Measurements from ENCODE around the gene ROPN1L.
A peak's percentile ranks its signal among the peaks of the same experiment; 100 is the strongest.
"Not testable (repeated sequence)": the region's sequence is repeated elsewhere in the genome, so short reads cannot be mapped to it uniquely, and the experiment has no call there.

Gene ROPN1L

DNA sequence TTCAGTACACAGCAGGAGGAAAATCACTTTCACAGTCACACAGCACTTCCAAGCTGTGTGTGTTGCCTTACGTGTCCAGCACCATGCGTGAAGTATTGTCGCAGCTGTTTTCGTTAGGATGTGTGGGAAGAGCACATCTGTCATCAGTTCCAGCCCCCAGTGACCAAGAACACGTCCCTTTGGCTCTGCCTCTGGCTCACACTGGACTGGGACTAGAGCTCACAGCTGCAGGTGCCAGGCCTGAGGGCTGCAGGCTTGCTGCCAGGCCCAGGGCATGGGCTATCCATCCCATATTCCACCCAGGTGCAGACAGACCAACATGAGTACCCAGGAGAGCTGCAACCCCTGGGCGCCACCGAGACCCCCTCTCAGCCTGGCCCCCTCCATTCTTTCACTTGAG lies 61.6 kb downstream of the ROPN1L start:
- no peak for DNase-seq

DNA sequence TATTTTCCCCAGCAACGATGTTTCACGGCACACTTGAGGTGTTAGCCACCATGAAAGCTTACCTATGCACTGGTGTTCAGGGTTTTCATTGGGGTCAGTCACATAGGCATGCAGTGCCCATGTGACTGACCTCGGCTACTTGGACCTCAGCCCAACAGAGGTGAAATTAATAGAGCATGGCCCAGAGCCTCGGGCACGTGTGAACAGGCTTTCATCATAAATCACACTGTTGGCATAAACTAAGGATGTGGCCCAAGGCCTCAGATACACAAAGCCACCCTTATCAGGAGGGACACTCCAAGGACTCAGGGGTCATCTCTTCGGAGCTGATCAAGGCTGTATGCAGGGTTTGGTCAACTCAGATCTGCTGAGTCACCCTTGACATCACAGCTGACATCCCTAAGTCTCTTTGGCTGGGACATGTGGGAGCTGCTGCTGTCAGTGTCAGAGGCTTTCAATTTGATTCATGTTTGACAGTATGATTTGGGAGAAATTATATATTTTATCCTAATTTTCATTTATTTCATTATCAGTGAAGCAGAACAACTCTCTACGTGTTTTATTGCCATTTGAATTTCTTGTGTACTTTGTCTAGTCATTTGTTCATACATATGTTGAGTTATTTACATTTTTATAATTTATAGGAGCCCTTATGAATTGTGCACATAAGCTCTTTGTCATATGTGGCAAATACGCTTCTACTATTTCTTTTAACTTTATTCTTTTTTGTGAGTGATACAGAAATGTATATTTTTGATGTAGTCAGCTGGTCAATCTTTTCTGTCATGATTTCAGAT lies 62.5 kb downstream of the ROPN1L start:
- no peak for DNase-seq

DNA sequence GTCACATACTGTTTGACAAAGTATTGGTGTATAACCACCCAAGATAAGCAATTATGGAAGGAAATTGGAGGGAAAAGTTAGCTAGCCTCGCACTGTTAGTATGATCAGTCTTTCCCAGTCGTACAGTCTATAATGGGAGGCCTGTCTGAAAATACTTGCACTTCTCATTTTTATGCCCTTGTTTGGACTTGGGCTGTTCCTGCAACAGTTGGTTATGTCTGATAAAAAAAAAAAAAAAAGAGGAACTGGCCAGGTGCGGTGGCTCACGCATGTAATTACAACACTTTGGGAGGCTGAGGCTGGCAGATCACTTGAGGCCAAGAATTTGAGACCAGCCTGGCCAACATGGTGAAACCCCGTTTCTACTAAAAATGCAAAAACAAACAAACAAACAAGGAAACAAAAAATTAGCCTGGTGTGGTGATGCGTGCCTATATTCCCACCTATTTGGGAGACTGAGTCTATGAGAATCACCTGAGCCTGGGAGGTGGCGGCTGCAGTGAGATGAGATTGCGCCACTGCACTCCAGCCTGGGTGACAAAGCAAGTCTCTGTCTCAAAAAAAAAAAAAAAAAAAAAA lies 63.9 kb downstream of the ROPN1L start:
- DNase-seq = no peak

DNA sequence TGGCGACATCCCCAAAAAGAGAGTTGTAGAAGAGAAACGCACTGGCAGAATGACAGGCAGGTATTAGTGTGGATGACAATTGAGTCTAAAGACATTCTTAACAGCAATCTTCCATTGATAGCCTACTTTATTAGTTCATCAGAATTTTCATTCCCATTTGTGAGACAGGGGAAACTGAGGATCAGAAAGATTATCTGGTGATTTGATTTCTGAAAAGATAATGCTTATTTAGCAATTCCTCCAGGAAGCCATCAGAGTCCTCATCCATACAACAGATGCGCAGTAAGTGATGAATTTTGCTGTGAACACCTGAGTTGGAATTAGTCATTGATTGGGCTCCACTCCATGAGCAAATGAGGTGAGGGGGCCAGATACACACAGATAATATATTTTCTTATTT lies 64.9 kb downstream of the ROPN1L start:
- no peak for DNase-seq

DNA sequence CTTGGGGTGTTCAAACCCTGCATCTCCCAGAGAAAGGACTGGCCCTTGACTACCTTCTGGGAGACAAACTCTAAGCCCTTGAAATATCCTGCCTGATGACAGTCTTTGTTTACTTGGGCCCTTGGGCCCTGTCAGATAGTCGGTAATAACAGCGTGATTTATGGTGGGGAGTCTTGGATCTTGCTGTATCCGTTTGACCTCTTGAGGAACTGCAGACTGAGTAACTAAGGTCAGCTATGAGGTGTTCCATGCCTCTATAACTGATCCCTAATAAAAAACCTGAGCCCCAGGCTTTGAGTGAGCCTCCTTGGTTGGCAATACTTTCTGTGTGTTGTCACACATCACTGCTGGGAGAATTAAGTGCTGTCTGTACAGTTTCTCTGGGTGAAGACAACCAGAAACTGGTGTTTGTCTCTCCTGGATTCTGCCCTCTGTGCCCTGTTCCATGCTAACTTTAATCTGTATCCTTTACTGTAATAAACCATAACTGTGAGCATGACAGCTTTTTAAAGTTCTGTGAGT lies 66.0 kb downstream of the ROPN1L start:
- DNase-seq = no peak

DNA sequence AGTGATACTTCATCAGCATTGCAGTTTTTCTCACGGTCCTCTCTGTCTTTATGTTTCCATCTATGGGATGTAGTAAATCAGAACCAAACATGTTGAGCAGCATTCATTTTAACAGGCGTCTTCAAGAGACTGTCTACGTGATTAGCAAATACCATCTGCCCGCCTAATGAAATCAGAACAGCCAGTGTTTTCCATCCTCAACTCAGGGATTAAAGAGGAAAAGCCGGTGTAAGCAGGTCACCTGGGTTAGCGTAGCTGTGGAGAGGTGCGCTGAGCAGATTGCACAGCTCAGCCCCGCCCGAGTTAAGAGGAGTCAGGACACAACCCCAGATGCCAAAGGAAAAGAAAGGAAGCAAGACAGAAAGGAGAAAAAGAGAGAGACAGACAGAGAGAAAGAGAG lies 67.9 kb downstream of the ROPN1L start:
- DNase-seq = peak; percentile 80

DNA sequence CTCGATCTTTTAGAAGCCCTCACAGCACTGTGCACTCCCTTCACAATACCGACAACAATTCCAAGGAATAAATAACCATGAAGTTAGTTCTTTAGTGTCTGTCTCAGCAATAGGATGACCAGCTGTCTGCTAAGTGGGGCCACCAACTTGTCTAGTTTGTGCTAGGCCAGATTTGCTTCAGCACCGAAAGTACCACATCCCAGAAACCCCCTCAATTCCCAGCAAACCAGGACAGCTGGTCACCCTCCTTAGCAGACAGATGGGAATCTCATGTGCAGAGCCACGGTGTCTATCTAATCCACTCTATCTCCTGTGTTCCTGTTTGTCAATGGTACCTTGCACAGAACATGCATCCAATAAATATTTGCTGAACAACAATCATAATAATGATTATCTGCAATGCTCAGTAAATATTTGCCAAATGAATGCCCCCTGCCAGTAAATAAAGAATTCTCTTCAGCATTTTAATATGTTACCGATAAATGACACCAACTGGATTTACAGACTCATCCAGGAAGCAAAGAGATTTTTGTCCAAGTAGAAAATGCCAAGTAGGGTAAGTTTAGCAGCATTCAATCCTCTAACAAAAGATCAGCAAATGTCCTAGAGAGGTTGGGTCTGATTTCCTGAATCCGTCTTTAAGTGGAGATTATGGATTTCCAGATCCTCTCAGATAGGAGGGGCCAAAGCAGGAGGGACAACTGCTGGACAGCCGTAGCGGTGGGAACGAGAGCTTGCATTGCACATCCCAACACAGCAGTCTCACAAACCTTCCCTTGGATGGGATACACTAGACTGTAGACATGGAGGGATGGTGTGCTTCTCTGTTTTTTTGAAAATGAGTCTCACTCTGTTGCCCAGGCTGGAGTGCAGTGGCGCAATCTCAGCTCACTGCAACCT lies 70.3 kb downstream of the ROPN1L start:
- peak; percentile 10 for DNase-seq

DNA sequence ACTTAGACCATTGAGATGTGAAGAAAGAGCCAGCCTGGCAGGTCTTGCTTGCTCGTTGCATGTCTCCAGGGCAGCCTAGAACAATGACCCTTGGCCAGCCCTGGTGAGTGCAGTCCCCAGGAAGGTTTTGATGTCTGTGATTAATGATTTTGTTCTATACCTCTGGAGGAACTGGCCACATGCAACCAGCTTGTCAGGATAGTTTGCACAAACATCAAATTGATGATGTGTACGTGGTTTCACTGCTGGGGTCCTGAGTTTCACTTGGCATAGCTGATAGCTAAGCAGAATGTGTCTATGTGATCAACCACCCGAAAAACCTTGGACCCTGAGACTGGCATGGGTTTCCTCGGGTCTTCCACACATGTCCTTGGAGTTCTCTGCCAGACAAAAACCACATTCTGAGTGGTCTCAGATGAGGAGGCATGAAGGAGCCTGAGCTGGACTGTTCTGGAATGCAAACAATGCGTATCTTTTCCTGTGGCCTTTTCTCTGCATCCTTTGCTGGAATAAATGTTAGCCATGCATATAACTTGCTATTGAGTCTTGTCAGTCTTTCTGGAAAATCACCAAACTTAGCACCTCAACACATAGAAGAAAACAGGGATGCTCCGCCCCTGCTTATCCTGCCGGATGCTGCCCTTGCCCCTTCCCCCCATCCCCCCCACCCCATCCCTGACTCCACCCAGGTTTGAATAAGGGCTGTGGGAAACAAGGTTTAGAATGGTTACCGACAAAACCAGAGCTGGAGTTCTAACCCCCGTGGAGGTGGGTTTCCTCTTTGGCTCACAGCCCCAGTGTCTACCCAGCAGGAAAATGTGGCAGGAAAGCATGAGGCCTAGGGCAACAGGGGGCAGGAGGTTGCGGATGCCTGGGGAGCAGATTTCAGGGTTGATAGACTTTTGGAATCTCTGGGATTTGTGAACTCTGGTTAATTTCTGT lies 72.1 kb downstream of the ROPN1L start:
- no peak for DNase-seq

DNA sequence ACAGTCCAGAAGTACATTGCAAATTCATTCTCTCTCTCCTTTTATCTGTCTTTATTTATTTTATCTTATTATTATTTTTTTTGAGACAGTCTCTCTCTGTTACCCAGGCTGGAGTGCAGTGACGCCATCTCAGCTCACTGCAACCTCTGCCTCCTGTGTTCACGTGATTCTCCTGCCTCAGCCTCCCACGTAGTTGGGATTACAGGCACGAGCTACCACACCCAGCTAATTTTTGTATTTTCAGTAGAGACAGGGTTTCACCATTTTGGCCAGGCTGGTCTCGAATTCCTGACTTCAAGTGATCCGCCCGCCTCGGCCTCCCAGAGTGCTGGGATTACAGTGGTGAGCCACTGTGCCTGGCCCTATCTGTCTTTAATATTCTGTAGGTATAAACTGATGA lies 72.9 kb downstream of the ROPN1L start:
- DNase-seq = not testable (repeated sequence)
